ENCODE measurements around the gene MTHFR. TPM values are rescaled to one million over a fixed set of nuclear protein-coding genes. Genes with fewer than 3 reads are reported as not detected.

Gene MTHFR
- total and polyA plus RNA-seq, 2 of the 8 experiments (the other 6 are each of a cell fraction or from before 2014, with no cell fraction given), result 8.7 to 18.5 TPM

GRCh38 chr1:11838349-11839272 is 32.8 kb upstream of the MTHFR start (continued):
- TF ChIP-seq RBBP5 (IDR thresholded peaks at IDR 0.05; ENCODE audit: borderline replicate concordance, low read depth, low read length) (no peak), CEBPB (IDR thresholded peaks at IDR 0.05; ENCODE audit: low read depth, low read length) (no peak), SAP30 (IDR thresholded peaks at IDR 0.05; ENCODE audit: insufficient read depth, insufficient replicate concordance, low read length) (no peak), TEAD4 (IDR thresholded peaks at IDR 0.05; ENCODE audit: low read depth, low read length) (no peak), PHF8 (conservative IDR thresholded peaks at IDR 0.05; ENCODE audit: low read depth, low read length) (no peak), SIRT6 (IDR thresholded peaks at IDR 0.05; ENCODE audit: low read length) (no peak), KDM4A (IDR thresholded peaks at IDR 0.05; ENCODE audit: low read depth, low read length, severe bottlenecking) (no peak), CTCF (IDR thresholded peaks at IDR 0.05; ENCODE audit: control extremely low read depth in 1 of 3, insufficient read depth in 1 of 3, low read depth in 1 of 3, low read length in 3 of 3) (peak; percentile 96 to 100 (median 99)), POLR2A (IDR thresholded peaks at IDR 0.05; ENCODE audit: control extremely low read depth in 1 of 2, low read depth in 2 of 2, low read length in 2 of 2) (no peak), SP1 (IDR thresholded peaks at IDR 0.05; ENCODE audit: low read depth, low read length) (no peak), SP4 (IDR thresholded peaks at IDR 0.05; ENCODE audit: low read length) (no peak), JUN (IDR thresholded peaks at IDR 0.05; ENCODE audit: low read depth, low read length) (no peak), JUND (IDR thresholded peaks at IDR 0.05; ENCODE audit: low read length) (peak; percentile 33; the same call in 1 of the 2 replicates), CBX8 (IDR thresholded peaks at IDR 0.05; ENCODE audit: borderline replicate concordance, low read depth, low read length) (no peak), EP300 (IDR thresholded peaks at IDR 0.05; ENCODE audit: borderline replicate concordance in 1 of 2, low read depth in 2 of 2, low read length in 2 of 2) (no peak), BRCA1 (IDR thresholded peaks at IDR 0.05; ENCODE audit: low read depth, low read length) (no peak), KDM1A (IDR thresholded peaks at IDR 0.05; ENCODE audit: borderline replicate concordance, low read length) (no peak), YY1 (IDR thresholded peaks at IDR 0.05; ENCODE audit: low read depth, low read length) (no peak), ZNF274 (IDR thresholded peaks at IDR 0.05; ENCODE audit: borderline replicate concordance, extremely low read depth, low read length) (no peak), KDM5A (IDR thresholded peaks at IDR 0.05; ENCODE audit: low read length) (peak; percentile 35; the same call in 1 of the 2 replicates), GABPA (IDR thresholded peaks at IDR 0.05; ENCODE audit: borderline replicate concordance, insufficient read depth, low read length) (peak; percentile 62; the same call in 1 of the 2 replicates)

Measured in H1 (cell line).